ENCODE measurements around the gene MTAP. TPM values are rescaled to one million over a fixed set of nuclear protein-coding genes. Genes with fewer than 3 reads are reported as not detected.
A peak's percentile ranks its signal among the peaks of the same experiment; 100 is the strongest.

The MTAP gene
- total RNA-seq, 6 experiments from 2014 or later: 40.7 to 65.2 (median 52.0) TPM

- H3K27me3 Mint-ChIP-seq (ENCODE audit: insufficient read depth): no peaks in the 10 kb centered on the region; the same call in 1 of the 2 replicates
- no peak for DNase-seq
- peak overlapping the region; percentile 80 for H3K27ac Mint-ChIP-seq
- no peak for TF ChIP-seq CTCF (IDR thresholded peaks at IDR 0.05)
- no peaks in the 10 kb centered on the region for H3K9me3 Mint-ChIP-seq
- no peak overlapping the region for H3K4me3 Mint-ChIP-seq
- H3K36me3 Mint-ChIP-seq (ENCODE audit: low read depth): peaks cover 13% of the 10 kb centered on the region
- H3K4me1 Mint-ChIP-seq (ENCODE audit: low read depth): peaks cover 83% of the 10 kb centered on the region
Measured at GRCh38 chr9:21810881-21811280, 8.4 kb downstream of the MTAP start.

DNA sequence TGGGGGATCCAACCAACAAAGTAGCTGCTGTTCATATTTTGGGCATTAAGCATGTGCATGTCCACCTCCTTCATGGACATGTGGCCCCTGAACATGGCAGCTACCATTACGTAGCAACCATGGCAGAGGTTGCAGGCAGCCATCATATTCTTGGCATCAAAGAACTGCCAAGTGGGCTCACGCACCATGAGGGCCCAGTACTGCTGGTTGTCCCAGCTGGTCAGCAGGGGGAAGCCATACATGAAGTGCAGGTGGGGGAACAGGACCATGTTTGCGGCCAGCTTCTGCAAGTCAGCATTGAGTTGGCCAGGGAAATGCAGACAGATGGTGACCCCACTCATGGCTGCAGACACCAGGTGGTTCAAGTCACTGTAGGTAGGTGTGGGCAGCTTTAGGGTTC lies 9.5 kb downstream of the MTAP start:
- DNase-seq: no peak
- Mint-ChIP-seq H3K36me3 (ENCODE audit: low read depth) (peaks cover 19% of the 10 kb centered on the region), H3K9me3 (no peaks in the 10 kb centered on the region), H3K4me3 (no peak overlapping the region), H3K27me3 (ENCODE audit: insufficient read depth) (no peaks in the 10 kb centered on the region; the same call in 1 of the 2 replicates), H3K27ac (peak overlapping the region; percentile 80), H3K4me1 (ENCODE audit: low read depth) (peaks cover 86% of the 10 kb centered on the region)
- TF ChIP-seq CTCF (IDR thresholded peaks at IDR 0.05): no peak

- Mint-ChIP-seq H3K36me3 (ENCODE audit: low read depth) (peaks cover 22% of the 10 kb centered on the region), H3K4me3 (no peak overlapping the region), H3K4me1 (ENCODE audit: low read depth) (peaks cover 87% of the 10 kb centered on the region), H3K9me3 (no peaks in the 10 kb centered on the region), H3K27me3 (ENCODE audit: insufficient read depth) (no peaks in the 10 kb centered on the region; the same call in 1 of the 2 replicates), H3K27ac (peak overlapping the region; percentile 80)
- DNase-seq: peak; percentile 69
- no peak for TF ChIP-seq CTCF (IDR thresholded peaks at IDR 0.05)
Measured at GRCh38 chr9:21812415-21812814, 10.0 kb downstream of the MTAP start.

GRCh38 chr9:21812946-21813568 lies 10.6 kb downstream of the MTAP start:
- Mint-ChIP-seq H3K9me3 (no peaks in the 10 kb centered on the region), H3K36me3 (ENCODE audit: low read depth) (peaks cover 26% of the 10 kb centered on the region), H3K4me1 (ENCODE audit: low read depth) (peaks cover 80% of the 10 kb centered on the region), H3K27me3 (ENCODE audit: insufficient read depth) (no peaks in the 10 kb centered on the region; the same call in none of the 2 replicates), H3K4me3 (no peak overlapping the region), H3K27ac (peak overlapping the region; percentile 80)
- peak; percentile 97 for TF ChIP-seq CTCF (IDR thresholded peaks at IDR 0.05)
- peak; percentile 66 for DNase-seq

GRCh38 chr9:21813575-21814473 lies 11.4 kb downstream of the MTAP start:
- peak overlapping the region; percentile 62 for H3K27ac Mint-ChIP-seq
- peaks cover 77% of the 10 kb centered on the region for H3K4me1 Mint-ChIP-seq (ENCODE audit: low read depth)
- peak; percentile 74 for DNase-seq
- peak; percentile 95 for TF ChIP-seq CTCF (IDR thresholded peaks at IDR 0.05)
- no peaks in the 10 kb centered on the region for H3K9me3 Mint-ChIP-seq
- H3K27me3 Mint-ChIP-seq (ENCODE audit: insufficient read depth): no peaks in the 10 kb centered on the region; the same call in none of the 2 replicates
- H3K36me3 Mint-ChIP-seq (ENCODE audit: low read depth): peaks cover 34% of the 10 kb centered on the region
- no peak overlapping the region for H3K4me3 Mint-ChIP-seq

Data from HFFc6 (cell line).